Tibial nerve (tissue), 4 donors: ENCODE measurements around the gene MYL11. TPM values are rescaled to one million over a fixed set of nuclear protein-coding genes. Genes with fewer than 3 reads are reported as not detected.

Source experiments
- DNase-seq, 2 donors: peaks; one replicate each; pipeline ENCODE4 v3.0.0-alpha.2; 2019; ENCODE audit warnings: low spot score in 2 of 2
- H3K27ac ChIP-seq, 4 donors: fragments of 200-600 bp; sonication (generic) in 3 of 4; one replicate each; pipeline ENCODE4 v1.5.1; 2017 to 2019; ENCODE audit warnings: mild to moderate bottlenecking in 1 of 4
- H3K27me3 ChIP-seq, 2 donors: fragments of 200-600 bp; sonication (generic) in 1 of 2; one replicate each; pipeline versions ENCODE4 v1.5.1 to v1.6.0; 2017 to 2019
- H3K36me3 ChIP-seq, 3 donors: fragments of 200-600 bp; sonication (generic); one replicate each; pipeline ENCODE4 v1.5.1; 2018 to 2019
- H3K4me1 ChIP-seq, 4 donors: fragments of 200-600 bp; sonication (generic) in 3 of 4; one replicate each; pipeline ENCODE4 v1.5.1; 2017 to 2019
- H3K4me3 ChIP-seq, 4 donors: fragments of 200-600 bp; sonication (generic) in 3 of 4; one replicate each; pipeline ENCODE4 v1.5.1; 2017 to 2019; ENCODE audit warnings: mild to moderate bottlenecking in 1 of 4, moderate library complexity in 1 of 4
- H3K9me3 ChIP-seq, 4 donors: fragments of 200-600 bp; sonication (generic) in 3 of 4; one replicate each; pipeline ENCODE4 v1.5.1; 2017 to 2019
- EP300 ChIP-seq, 2 donors: sonication (generic); formaldehyde crosslinking; IDR thresholded peaks; one replicate each; pipeline ENCODE4 v1.6.1; 2017; ENCODE audit warnings: antibody characterized with exemption in 2 of 2, mild to moderate bottlenecking in 1 of 2
- POLR2A ChIP-seq, 2 donors: fragments of 450-650 bp; IDR thresholded peaks; one replicate each; pipeline ENCODE4 v1.6.1; 2017; ENCODE audit warnings: antibody characterized with exemption in 2 of 2, mild to moderate bottlenecking in 2 of 2, moderate library complexity in 2 of 2
- WGBS, 2 donors: methylation state at CpG; one replicate each; pipeline ENCODE4 v1.1.5; 2018; 5-methylcytosine and 5-hydroxymethylcytosine counted together
- total RNA-seq, 4 donors: library from RNA; depleted of rRNA; stranded (reverse); fragments of >200 nt; gene quantifications; one replicate each; pipeline ENCODE4 v1.1.0, GENCODE V29; 2016
- TF ChIP-seq, protein P1 (sequence below), 5 experiments: fragments of 200-600 bp in 3 of 5; fragments of 450-650 bp in 2 of 5; sonication (generic) in 3 of 5; IDR thresholded peaks; one replicate each; pipeline ENCODE4 v1.5.1; 2016 to 2019; ENCODE audit warnings: antibody characterized with exemption in 5 of 5, mild to moderate bottlenecking in 3 of 5, moderate library complexity in 2 of 5

MYL11 gene
- total RNA-seq, 4 donors from 2014 or later: not detected

DNA sequence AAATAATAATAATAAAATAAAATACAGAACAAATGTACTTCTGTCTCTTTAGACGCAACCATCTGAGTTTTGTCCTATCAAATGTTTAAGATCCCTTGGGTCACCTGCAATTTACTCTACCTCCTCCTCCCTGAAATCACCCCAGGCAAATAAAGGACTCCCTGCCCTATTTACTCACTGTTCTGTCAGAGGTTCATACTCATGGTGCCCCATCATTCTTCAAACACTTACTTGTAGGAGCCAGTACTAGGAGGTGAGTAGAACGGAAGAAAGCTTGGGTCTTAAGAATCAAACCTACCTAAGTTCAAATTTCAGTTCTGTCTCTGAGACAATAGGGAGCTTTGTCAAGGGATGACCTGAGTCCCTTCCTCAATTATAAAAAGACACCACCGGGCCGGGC, 8.1 kb upstream of the MYL11 start:
- Histone ChIP-seq H3K9me3 (no peaks in the 10 kb centered on the region), H3K4me1 (peaks cover 0 to 52% (median 23%) of the 10 kb centered on the region in 4 donors), H3K27ac (no peak overlapping the region), H3K27me3 (no peaks in the 10 kb centered on the region), H3K36me3 (peaks cover 0 to 44% (median 0%) of the 10 kb centered on the region in 3 donors), H3K4me3 (no peak overlapping the region)
- WGBS, 2 donors: 65 to 83% methylated on average over 4 of the region's 4 CpGs
- TF ChIP-seq POLR2A (IDR thresholded peaks at IDR 0.05): no peak
- TF ChIP-seq, protein P1, sequence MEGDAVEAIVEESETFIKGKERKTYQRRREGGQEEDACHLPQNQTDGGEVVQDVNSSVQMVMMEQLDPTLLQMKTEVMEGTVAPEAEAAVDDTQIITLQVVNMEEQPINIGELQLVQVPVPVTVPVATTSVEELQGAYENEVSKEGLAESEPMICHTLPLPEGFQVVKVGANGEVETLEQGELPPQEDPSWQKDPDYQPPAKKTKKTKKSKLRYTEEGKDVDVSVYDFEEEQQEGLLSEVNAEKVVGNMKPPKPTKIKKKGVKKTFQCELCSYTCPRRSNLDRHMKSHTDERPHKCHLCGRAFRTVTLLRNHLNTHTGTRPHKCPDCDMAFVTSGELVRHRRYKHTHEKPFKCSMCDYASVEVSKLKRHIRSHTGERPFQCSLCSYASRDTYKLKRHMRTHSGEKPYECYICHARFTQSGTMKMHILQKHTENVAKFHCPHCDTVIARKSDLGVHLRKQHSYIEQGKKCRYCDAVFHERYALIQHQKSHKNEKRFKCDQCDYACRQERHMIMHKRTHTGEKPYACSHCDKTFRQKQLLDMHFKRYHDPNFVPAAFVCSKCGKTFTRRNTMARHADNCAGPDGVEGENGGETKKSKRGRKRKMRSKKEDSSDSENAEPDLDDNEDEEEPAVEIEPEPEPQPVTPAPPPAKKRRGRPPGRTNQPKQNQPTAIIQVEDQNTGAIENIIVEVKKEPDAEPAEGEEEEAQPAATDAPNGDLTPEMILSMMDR (IDR thresholded peaks at IDR 0.05): no peak
- no peak for TF ChIP-seq EP300 (IDR thresholded peaks at IDR 0.05)
- DNase-seq: no peak

DNA sequence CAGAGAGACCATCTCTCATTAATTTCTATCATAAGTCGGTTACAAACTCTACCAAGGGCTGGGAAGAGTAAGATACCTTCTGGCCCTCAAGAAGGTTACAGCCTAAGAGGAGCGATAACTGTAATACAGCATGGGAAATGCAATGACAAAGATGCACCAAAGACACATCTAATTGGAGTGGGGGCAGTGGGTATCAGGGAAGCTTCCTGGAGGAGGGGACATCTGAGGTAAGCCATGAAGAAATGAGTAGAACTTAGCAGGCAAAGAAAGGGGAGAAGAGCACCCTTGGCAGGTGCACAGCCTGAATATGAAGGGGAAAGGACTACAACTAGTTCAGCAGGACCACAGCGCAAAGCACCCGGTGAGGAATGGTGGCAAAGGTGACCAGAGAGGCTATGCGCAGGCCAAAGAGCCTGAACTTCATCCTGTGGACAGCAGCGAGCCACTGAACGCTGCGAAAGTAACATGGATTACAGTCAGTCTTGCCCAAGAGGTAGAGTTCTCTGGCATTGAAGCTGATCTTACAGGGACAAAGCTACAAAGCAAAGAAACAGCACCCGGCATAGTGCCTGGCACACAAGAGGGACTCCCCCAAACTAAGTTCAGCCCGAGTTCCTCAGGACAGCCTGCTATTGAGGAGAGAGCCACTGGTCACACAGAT, 7.1 kb upstream of the MYL11 start:
- Histone ChIP-seq H3K36me3 (peaks cover 0 to 37% (median 0%) of the 10 kb centered on the region in 3 donors), H3K4me1 (peaks cover 0 to 56% (median 23%) of the 10 kb centered on the region in 4 donors), H3K9me3 (no peaks in the 10 kb centered on the region), H3K4me3 (peak overlapping the region; percentile 70 to 89 (median 76)), H3K27me3 (no peaks in the 10 kb centered on the region), H3K27ac (peak overlapping the region in 3 of 4 donors; percentile 79 to 91 (median 88))
- TF ChIP-seq POLR2A (IDR thresholded peaks at IDR 0.05) (no peak), EP300 (IDR thresholded peaks at IDR 0.05) (no peak)
- TF ChIP-seq, protein P1 (IDR thresholded peaks at IDR 0.05): no peak
- DNase-seq: no peak
- 67 to 68% methylated on average over 9 to 10 of the region's 10 CpGs for WGBS, 2 donors

DNA sequence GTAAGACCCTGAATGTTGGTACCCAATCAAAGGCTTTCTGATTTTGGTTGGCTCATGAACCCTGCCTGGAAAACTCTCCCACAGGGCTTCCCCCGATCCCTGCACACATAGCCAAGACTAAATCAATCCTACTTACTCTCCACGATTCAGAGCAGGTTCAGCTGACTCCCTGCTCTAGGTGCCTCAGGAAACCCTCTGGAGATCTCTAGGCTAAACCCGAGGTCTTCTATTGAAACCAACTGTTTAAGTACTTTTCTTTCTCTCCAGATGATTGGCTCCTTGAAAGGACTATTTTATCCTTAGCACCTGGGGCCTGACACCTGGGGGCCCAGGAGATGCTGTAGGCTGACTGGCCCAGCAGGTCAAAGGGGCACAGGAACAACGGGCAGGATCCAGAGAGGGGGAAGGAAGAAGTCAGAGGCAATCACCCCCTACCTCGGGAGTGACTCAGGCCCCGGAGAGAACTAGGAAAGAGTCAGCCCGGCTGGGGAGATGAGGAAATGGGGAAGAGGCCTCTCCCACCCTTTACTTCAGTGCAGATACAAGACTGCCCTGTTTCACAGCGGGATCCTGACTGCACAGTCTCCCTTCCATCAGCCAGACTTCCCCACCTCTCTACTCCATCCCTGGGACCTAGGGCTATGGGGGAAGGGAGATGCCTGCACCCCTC, 6.3 kb upstream of the MYL11 start:
- Histone ChIP-seq H3K36me3 (peaks cover 0 to 29% (median 0%) of the 10 kb centered on the region in 3 donors), H3K4me1 (peaks cover 0 to 56% (median 23%) of the 10 kb centered on the region in 4 donors), H3K9me3 (no peaks in the 10 kb centered on the region), H3K27me3 (no peaks in the 10 kb centered on the region), H3K4me3 (peak overlapping the region; percentile 70 to 89 (median 76)), H3K27ac (peak overlapping the region in 3 of 4 donors; percentile 79 to 91 (median 88))
- DNase-seq: no peak
- 2 to 3% methylated on average over 8 of the region's 8 CpGs for WGBS, 2 donors
- TF ChIP-seq, protein P1 (IDR thresholded peaks at IDR 0.05): no peak
- TF ChIP-seq POLR2A (IDR thresholded peaks at IDR 0.05) (no peak), EP300 (IDR thresholded peaks at IDR 0.05) (no peak)

DNA sequence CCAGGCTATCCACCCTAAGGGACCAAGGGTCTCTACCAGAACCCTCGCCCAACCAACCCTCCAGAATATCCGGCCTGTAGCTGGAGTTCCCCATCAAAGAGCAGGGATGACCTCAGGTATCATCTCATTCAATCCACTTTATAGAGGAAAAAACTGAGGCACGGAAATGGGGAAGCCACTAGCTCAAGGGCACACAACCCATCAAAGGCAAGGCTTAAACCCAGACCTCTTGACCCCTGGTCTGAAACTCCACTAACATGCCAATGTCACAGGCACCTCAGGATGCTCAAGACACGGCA, 5.9 kb upstream of the MYL11 start:
- no peaks in the 10 kb centered on the region for H3K9me3 ChIP-seq
- DNase-seq: no peak
- H3K36me3 ChIP-seq: peaks cover 0 to 24% (median 0%) of the 10 kb centered on the region in 3 donors
- H3K27me3 ChIP-seq: no peaks in the 10 kb centered on the region
- H3K27ac ChIP-seq: peak overlapping the region in 3 of 4 donors; percentile 79 to 91 (median 88)
- WGBS, 2 donors: 6% methylated on average over 4 of the region's 4 CpGs
- peak overlapping the region; percentile 70 to 89 (median 76) for H3K4me3 ChIP-seq
- H3K4me1 ChIP-seq: peaks cover 0 to 56% (median 23%) of the 10 kb centered on the region in 4 donors
- TF ChIP-seq EP300 (IDR thresholded peaks at IDR 0.05) (no peak), POLR2A (IDR thresholded peaks at IDR 0.05) (no peak)
- TF ChIP-seq, protein P1 (IDR thresholded peaks at IDR 0.05): no peak
